ENCODE results near the gene TRMT1.

TRMT1 gene

DNA sequence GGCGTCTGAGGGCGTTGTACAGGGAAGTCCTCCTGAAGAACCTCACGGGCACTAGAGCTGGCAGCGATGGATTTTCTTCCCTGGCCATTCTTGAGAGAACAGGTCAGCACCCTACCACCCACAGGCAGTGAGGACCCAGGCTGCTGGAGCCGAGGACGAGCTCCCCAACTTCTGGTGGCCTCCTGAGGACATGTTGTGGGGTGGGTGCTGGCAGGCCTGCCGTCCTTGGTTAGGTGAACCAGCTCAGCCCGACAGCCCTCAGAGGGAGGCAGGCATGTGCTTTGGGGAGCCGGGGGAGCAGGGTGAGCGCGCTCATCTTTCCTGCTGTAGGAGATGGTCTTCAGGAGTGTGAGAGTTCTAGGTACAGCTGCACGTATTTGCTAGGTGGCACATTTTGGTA lies 29.2 kb downstream of the TRMT1 start:
- no peak overlapping the region for H3K27ac Mint-ChIP-seq
- no peaks in the 10 kb centered on the region for H3K9me3 Mint-ChIP-seq
- peaks cover 15% of the 10 kb centered on the region for H3K27me3 Mint-ChIP-seq (ENCODE audit: low read depth)
- H3K36me3 Mint-ChIP-seq (ENCODE audit: low read depth), result no peaks in the 10 kb centered on the region
- no peak overlapping the region for H3K4me3 Mint-ChIP-seq
- H3K4me1 Mint-ChIP-seq (ENCODE audit: low read depth), result no peaks in the 10 kb centered on the region

DNA sequence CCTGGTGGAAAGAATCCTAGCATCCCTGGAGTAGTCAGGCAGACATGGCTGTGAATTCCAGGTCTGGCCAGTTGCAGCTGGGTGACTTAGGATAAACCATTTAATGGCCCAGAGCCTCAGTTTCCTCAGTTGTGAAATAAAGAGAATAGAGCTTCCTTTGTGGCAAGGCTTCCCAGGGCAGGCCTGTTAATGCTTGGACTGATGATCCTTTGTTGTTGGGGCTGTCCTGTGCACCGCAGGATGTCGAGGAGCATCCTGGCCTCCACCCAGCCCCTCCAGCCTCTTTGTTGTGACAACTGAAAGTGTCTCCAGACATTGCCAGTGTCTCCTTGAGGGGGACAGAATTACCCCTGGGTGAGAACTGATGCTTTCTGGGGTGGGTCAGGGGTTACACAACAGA lies 30.2 kb downstream of the TRMT1 start:
- peaks cover 15% of the 10 kb centered on the region for H3K27me3 Mint-ChIP-seq (ENCODE audit: low read depth)
- H3K36me3 Mint-ChIP-seq (ENCODE audit: low read depth), result no peaks in the 10 kb centered on the region
- H3K4me3 Mint-ChIP-seq, result no peak overlapping the region
- no peaks in the 10 kb centered on the region for H3K4me1 Mint-ChIP-seq (ENCODE audit: low read depth)
- no peaks in the 10 kb centered on the region for H3K9me3 Mint-ChIP-seq
- H3K27ac Mint-ChIP-seq, result no peak overlapping the region

DNA sequence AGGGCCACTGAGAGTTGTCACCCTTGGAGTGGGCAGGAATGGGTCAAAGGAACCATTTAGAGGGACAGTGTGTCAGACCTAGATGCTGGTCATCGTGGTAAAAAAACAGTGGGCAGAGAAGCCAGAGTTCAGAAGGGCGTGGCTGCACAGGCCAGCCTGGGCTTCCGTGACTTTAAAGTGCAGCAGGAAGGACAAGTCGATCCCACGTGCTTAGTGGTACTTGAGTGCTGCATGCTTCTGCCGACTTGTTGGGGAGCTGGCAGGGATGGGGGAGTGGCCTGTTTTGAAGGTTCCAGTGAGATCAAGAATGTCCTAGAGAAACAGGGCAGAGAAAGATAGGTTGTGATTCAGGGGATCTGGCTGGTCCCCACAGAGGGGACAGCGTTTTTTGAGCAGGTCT lies 30.9 kb downstream of the TRMT1 start:
- H3K9me3 Mint-ChIP-seq, result no peaks in the 10 kb centered on the region
- no peaks in the 10 kb centered on the region for H3K36me3 Mint-ChIP-seq (ENCODE audit: low read depth)
- H3K4me3 Mint-ChIP-seq, result no peak overlapping the region
- H3K27me3 Mint-ChIP-seq (ENCODE audit: low read depth), result peaks cover 15% of the 10 kb centered on the region
- H3K27ac Mint-ChIP-seq, result no peak overlapping the region
- no peaks in the 10 kb centered on the region for H3K4me1 Mint-ChIP-seq (ENCODE audit: low read depth)

DNA sequence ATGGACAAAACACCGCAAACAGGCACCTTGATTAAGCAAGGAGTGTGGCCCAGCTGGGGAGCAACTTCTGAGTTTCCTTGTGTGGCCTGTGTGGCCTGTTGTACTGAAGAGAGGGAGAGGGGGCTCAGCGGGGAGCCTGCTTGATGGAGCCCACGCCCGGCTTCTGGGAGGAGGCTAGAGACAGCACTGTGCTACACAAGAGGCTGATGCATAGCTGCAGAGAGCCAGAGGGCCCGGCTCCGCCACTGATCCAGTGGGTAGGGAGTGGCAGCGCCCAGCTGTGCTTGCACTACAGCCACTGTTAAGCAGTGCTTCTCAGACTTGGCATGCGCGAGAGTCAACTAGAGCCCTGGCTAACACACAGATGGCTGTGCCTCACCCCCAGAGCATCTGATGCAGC lies 32.9 kb downstream of the TRMT1 start:
- Mint-ChIP-seq H3K27me3 (ENCODE audit: low read depth) (peaks cover 15% of the 10 kb centered on the region), H3K9me3 (no peaks in the 10 kb centered on the region), H3K36me3 (ENCODE audit: low read depth) (no peaks in the 10 kb centered on the region), H3K4me3 (no peak overlapping the region), H3K27ac (no peak overlapping the region), H3K4me1 (ENCODE audit: low read depth) (no peaks in the 10 kb centered on the region)

DNA sequence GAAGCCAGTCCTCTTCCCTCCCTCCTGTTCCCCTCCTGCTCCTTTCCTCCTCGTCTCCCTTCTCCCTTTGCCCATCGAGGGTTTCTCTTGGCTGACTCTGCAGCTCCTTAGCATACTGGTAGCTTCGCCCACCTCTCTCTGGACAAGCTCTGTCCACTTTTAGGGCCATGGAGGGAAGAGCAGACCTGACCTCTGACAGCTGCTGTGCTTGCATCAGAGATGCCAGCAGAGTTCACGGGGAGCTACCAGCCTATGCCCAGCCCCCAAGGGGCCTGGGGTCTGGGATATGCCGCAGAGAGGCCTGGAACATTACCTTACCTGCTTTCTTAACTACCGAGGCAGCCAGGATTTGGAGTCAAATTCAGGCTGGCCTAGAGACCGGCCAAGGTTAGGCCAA lies 33.5 kb downstream of the TRMT1 start:
- H3K36me3 Mint-ChIP-seq (ENCODE audit: low read depth), result no peaks in the 10 kb centered on the region
- no peak overlapping the region for H3K4me3 Mint-ChIP-seq
- no peak overlapping the region for H3K27ac Mint-ChIP-seq
- no peaks in the 10 kb centered on the region for H3K4me1 Mint-ChIP-seq (ENCODE audit: low read depth)
- H3K9me3 Mint-ChIP-seq, result no peaks in the 10 kb centered on the region
- H3K27me3 Mint-ChIP-seq (ENCODE audit: low read depth), result peaks cover 15% of the 10 kb centered on the region

DNA sequence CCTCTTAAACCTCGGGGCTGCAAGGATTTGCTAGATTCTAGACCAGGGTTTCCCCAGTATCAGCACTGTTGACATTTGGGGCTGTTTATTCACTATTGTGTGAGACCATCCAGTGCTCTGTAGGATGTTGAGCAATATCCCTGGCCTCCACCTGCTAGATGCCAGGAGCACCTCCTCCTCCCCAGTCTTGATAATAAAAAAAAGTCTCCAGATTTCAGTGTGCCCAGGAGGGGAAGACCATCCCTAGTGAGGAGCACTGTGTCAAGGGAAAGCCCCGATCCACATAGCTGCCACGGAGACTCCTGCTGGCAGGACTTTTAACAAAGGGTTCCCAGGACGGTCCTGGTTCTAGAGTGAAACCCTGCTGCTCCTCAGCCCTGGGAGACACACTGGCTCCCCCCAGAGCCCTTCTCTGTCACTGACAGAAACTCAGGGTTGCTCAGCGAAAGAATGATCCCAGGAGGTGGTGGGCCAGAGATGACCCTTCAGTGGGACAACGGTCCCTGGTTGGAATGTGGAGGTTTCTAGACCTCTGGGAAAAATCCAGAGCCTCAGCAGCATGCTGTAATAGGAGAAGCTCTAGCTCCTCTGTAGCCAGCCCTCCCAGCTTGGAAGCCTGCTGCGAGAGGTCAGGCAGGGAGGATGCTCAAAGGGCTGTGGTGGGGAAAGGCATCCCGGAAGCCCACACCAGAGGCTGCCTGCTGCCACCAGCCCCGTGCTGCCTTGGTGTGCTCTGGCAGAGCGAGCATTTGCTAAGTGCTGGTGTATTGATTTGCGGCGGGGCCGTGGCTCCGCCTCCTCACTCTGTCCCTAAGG lies 34.1 kb downstream of the TRMT1 start:
- peaks cover 15% of the 10 kb centered on the region for H3K27me3 Mint-ChIP-seq (ENCODE audit: low read depth)
- no peaks in the 10 kb centered on the region for H3K9me3 Mint-ChIP-seq
- no peaks in the 10 kb centered on the region for H3K36me3 Mint-ChIP-seq (ENCODE audit: low read depth)
- no peak overlapping the region for H3K27ac Mint-ChIP-seq
- H3K4me1 Mint-ChIP-seq (ENCODE audit: low read depth), result no peaks in the 10 kb centered on the region
- H3K4me3 Mint-ChIP-seq, result no peak overlapping the region

DNA sequence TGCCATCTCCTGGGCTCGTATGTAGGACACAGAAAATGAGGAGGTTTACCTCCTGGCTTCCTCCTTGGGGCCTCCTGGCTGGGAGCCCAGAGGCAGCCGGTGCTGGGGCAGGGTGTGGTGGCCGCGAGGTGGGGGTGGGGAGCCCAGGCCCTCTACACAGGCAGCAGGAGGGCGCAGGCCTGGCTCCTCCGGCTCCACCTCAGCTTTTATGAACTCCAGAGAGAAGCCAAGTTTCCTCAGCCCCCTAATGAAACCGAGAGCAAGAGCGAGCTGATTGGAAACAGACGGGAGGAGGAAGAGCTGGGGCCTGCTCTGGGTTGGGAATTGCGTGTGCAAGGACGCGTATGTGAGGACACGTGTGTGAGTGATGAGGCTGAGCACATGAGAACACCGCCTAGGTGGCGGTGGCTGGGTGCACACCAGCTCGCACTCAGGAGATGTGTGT lies 37.0 kb downstream of the TRMT1 start:
- no peak overlapping the region for H3K27ac Mint-ChIP-seq
- H3K36me3 Mint-ChIP-seq (ENCODE audit: low read depth), result no peaks in the 10 kb centered on the region
- no peaks in the 10 kb centered on the region for H3K9me3 Mint-ChIP-seq
- peaks cover 3% of the 10 kb centered on the region for H3K27me3 Mint-ChIP-seq (ENCODE audit: low read depth)
- H3K4me1 Mint-ChIP-seq (ENCODE audit: low read depth), result no peaks in the 10 kb centered on the region
- H3K4me3 Mint-ChIP-seq, result no peak overlapping the region

DNA sequence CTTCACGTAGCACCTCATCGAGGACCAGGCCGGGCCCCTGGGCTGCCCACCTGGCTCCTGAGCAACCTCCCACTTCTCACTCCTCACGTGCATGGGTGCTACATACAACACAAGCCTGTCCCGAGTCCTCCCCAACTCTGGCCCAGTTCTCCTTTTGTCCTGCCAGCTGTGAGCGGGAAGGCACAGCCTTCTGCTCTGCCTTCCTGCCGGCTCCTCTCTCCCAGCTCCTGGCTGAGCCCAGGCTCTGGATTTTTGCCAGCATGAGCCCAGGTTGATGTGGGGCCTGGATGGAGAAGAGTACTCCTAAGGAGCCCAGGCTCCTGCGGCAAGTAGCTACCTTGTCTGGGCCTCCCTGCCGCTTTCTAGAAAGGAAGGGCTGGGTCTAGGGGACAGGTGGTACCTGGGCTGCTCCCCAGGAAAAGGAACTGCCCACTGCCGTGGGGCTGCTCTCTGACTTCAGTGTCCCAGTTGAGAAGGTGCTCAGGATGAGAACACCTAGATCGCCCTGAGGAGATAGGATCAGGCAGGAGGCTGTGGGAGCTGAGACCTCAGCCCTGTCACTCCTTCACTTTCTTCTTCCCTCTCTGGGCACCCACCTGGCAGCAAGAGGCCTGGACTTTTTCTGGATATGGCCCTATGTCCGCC lies 37.5 kb downstream of the TRMT1 start:
- no peak overlapping the region for H3K4me3 Mint-ChIP-seq
- H3K36me3 Mint-ChIP-seq (ENCODE audit: low read depth), result no peaks in the 10 kb centered on the region
- H3K27ac Mint-ChIP-seq, result no peak overlapping the region
- H3K27me3 Mint-ChIP-seq (ENCODE audit: low read depth), result no peaks in the 10 kb centered on the region
- no peaks in the 10 kb centered on the region for H3K9me3 Mint-ChIP-seq
- no peaks in the 10 kb centered on the region for H3K4me1 Mint-ChIP-seq (ENCODE audit: low read depth)

DNA sequence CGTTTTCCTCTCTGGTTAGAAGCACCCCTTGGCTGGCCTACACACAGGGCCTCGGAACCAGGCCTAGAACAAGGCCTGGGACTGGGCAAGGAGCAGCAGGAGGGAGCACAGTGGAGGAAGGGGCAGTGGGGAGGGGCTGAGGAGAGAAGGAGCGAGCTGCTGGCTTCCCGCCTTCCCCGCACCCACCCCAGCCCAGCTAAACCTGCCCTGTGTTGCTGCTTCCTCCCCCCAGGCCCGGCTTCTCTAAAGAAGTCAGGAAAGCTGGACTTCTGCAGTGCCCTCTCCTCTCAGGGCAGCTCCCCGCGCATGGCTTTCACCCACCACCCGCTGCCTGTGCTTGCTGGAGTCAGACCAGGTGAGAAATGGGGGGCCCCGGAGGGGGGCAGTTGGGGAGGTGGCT lies 38.2 kb downstream of the TRMT1 start:
- H3K36me3 Mint-ChIP-seq (ENCODE audit: low read depth), result no peaks in the 10 kb centered on the region
- H3K27ac Mint-ChIP-seq, result no peak overlapping the region
- H3K4me3 Mint-ChIP-seq, result no peak overlapping the region
- H3K4me1 Mint-ChIP-seq (ENCODE audit: low read depth), result no peaks in the 10 kb centered on the region
- no peaks in the 10 kb centered on the region for H3K9me3 Mint-ChIP-seq
- no peaks in the 10 kb centered on the region for H3K27me3 Mint-ChIP-seq (ENCODE audit: low read depth)

DNA sequence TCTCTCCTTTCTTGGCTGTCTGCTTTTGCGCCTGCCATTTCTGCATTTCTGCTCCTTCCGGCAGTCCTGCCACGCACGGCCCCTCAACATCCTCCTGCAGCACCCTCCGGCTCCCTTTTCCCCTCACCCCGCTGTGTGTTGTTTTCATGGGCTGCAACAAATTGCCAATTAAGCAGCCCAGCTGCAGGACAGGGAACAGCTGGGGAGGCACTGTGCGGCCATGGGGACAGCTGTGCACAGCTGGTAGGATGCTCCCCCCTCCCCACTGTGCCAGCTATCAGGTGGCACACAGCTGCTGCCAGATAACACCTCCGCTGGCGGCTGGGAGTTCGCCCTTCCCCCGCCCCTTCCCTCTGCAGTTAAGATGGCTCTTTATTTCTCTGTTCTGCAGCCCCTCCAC lies 39.3 kb downstream of the TRMT1 start:
- Mint-ChIP-seq H3K27me3 (ENCODE audit: low read depth) (no peaks in the 10 kb centered on the region), H3K4me1 (ENCODE audit: low read depth) (no peaks in the 10 kb centered on the region), H3K9me3 (no peaks in the 10 kb centered on the region), H3K27ac (no peak overlapping the region), H3K4me3 (no peak overlapping the region), H3K36me3 (ENCODE audit: low read depth) (no peaks in the 10 kb centered on the region)

DNA sequence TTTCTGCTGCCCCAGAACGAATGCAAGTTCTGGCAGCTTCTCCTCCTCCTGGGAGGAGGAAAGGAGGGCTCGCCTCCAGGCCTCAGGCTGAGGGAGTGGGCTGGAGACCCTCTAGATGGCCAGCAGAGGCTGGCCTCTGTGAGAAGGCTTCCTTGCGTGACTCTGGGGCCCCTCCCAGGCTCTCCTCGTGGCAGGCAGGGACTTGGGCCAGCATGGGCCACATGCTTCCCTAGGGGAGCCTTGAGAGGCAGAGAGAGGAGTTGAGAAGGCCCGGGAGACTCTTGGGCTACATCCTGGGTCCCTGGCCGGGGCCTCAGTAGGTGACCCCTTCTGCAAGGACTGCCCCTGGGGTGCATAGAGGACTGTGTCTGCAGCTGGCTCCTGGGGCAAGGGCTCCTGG lies 39.8 kb downstream of the TRMT1 start:
- no peaks in the 10 kb centered on the region for H3K9me3 Mint-ChIP-seq
- no peaks in the 10 kb centered on the region for H3K27me3 Mint-ChIP-seq (ENCODE audit: low read depth)
- H3K4me1 Mint-ChIP-seq (ENCODE audit: low read depth), result no peaks in the 10 kb centered on the region
- H3K36me3 Mint-ChIP-seq (ENCODE audit: low read depth), result no peaks in the 10 kb centered on the region
- H3K27ac Mint-ChIP-seq, result no peak overlapping the region
- H3K4me3 Mint-ChIP-seq, result no peak overlapping the region

DNA sequence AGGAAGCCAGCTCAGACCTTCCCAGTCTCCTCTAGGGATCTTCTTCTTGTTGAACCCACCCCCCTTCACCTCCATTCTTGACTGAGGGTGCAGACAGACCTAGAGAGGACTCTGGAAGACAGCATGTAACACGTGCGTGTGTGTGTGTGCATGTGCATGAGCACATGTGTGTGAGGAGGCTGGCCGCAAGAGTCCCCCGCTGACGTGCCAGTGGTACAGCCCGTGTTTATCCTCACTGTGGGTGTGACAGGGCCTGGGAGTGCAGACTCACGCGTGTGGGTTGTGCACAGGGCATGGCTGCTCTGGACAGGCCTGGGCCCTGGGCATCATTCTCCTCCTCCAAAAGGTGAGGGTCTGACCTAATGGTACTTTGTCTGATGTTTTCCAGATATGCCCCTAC lies 40.2 kb downstream of the TRMT1 start:
- Mint-ChIP-seq H3K27ac (no peak overlapping the region), H3K27me3 (ENCODE audit: low read depth) (no peaks in the 10 kb centered on the region), H3K9me3 (no peaks in the 10 kb centered on the region), H3K4me1 (ENCODE audit: low read depth) (no peaks in the 10 kb centered on the region), H3K4me3 (no peak overlapping the region), H3K36me3 (ENCODE audit: low read depth) (no peaks in the 10 kb centered on the region)

DNA sequence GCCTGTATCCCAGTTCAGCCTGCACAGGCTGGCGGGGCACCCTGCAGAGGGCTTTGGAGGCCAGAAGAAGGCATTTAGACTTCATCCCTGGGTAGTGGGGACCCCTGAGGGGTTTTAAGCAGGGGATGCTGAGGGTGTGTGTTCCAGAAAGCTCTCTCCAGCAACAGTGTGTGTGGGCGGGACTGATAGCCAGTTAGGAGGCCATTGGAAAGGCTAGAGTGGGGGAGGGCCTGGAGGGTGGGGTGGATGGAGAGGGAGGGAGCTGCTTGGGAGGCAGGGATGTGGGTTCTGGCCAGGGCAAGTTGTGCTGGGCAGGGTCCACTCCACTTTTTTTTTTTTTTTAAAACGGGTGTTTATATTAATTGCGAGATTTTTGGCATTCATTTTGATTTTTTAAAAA lies 42.2 kb downstream of the TRMT1 start:
- Mint-ChIP-seq H3K36me3 (ENCODE audit: low read depth) (no peaks in the 10 kb centered on the region), H3K27ac (no peak overlapping the region), H3K4me3 (no peak overlapping the region), H3K9me3 (no peaks in the 10 kb centered on the region), H3K4me1 (ENCODE audit: low read depth) (no peaks in the 10 kb centered on the region), H3K27me3 (ENCODE audit: low read depth) (no peaks in the 10 kb centered on the region)

DNA sequence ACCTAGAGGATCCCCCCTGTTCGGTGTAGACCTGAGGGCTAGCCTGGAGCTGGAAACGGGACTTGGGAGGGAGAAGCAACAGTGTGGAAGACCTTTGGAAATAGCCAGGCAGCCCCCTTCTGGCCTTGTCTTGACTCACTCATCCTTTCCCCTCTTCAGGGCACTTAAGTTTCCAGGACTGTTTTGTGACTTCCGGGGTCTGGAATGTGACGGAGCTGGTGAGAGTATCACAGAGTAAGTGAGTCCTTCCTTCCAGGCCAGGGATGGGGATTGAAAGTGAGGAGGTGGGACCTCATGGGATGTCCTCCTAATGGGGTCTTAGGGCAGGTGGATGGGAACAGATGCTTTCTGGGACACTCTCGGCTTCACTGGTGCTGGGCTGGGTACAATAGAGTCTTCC lies 43.3 kb downstream of the TRMT1 start:
- Mint-ChIP-seq H3K36me3 (ENCODE audit: low read depth) (no peaks in the 10 kb centered on the region), H3K27ac (no peak overlapping the region), H3K27me3 (ENCODE audit: low read depth) (no peaks in the 10 kb centered on the region), H3K4me1 (ENCODE audit: low read depth) (no peaks in the 10 kb centered on the region), H3K4me3 (no peak overlapping the region), H3K9me3 (no peaks in the 10 kb centered on the region)

DNA sequence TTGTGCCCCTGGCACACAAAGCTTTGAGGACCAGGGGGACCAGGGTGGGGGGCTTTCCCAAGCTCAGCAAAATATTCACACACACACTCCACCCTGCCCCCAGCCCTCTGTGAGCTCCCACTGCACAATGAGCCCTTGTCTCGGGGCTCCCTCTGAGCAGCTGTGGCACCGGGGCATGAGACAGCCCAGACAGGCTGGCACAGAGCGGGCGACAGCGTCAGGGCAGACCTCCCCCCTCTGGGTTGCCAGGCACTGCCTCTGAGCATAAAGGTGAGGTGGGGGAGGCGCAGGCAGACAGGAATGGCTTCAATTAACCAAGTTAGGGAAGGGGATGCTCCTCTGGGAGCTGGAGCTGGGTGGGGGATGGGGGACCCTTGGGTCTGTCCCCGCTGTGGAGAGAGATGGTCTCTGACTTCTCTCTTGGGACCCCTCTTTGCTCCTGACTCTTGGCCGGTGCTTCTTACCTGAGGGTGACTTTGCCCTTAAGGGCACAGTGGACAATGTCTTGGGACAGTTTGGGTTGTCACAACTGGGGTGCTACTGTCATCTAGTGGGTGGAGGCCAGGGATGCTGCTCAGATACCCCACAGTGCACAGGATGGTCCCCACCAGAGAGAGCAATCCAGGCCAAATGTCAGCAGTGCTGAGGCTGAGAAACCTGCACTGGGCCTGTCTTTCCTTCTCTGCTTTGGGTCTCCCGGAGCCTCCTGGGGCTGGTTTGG lies 44.2 kb downstream of the TRMT1 start:
- Mint-ChIP-seq H3K4me3 (no peak overlapping the region), H3K36me3 (ENCODE audit: low read depth) (no peaks in the 10 kb centered on the region), H3K27ac (no peak overlapping the region), H3K9me3 (no peaks in the 10 kb centered on the region), H3K4me1 (ENCODE audit: low read depth) (no peaks in the 10 kb centered on the region), H3K27me3 (ENCODE audit: low read depth) (no peaks in the 10 kb centered on the region)

Measured in T-helper 1 cell treated with Interleukin-12 subunit alpha and Interleukin-12 subunit beta and Interleukin-4 antibody, amounts not matched to agents 30 μg/mL and 1 μg/mL, for 36 hours (primary cell).